MM.1S (cell line): ENCODE measurements around the gene SLC46A2.

Source experiments
- DNase-seq: peaks from one replicate; pipeline ENCODE4 v3.0.0-alpha.2; 2015
- H2AFZ ChIP-seq: fragments of 300-600 bp; sonication (generic); 2 replicates; pipeline ENCODE4 v1.6.0; 2016; ENCODE audit warnings: antibody characterized with exemption, low read length
- H3F3A ChIP-seq: fragments of 300-600 bp; sonication (generic); 2 replicates; pipeline ENCODE4 v1.6.1; 2016; ENCODE audit warnings: mild to moderate bottlenecking, antibody characterized with exemption, low read length, moderate library complexity, mixed read lengths; ENCODE audit not compliant: insufficient read depth
- H3K27ac ChIP-seq: fragments of 300-600 bp; sonication (generic); 2 replicates; pipeline ENCODE4 v1.5.1; 2016; ENCODE audit warnings: mild to moderate bottlenecking, low read length
- H3K27me3 ChIP-seq: fragments of 300-600 bp; sonication (generic); replicated peaks from 2 replicates; pipeline ENCODE4 v1.6.0; 2016; ENCODE audit warnings: low read length; ENCODE audit not compliant: insufficient read depth
- H3K36me3 ChIP-seq: fragments of 300-600 bp; sonication (generic); replicated peaks from 2 replicates; pipeline ENCODE4 v1.6.1; 2016; ENCODE audit warnings: mild to moderate bottlenecking, low read length, mixed read lengths; ENCODE audit not compliant: insufficient read depth
- H3K4me1 ChIP-seq: fragments of 300-600 bp; sonication (generic); 2 replicates; pipeline ENCODE4 v1.6.1; 2016; ENCODE audit warnings: low read length, mixed read lengths
- H3K4me2 ChIP-seq: fragments of 300-600 bp; sonication (generic); 2 replicates; pipeline ENCODE4 v1.6.0; 2016; ENCODE audit warnings: low read depth, low read length
- H3K4me3 ChIP-seq: fragments of 300-600 bp; sonication (generic); 2 replicates; pipeline ENCODE4 v1.5.1; 2016; ENCODE audit warnings: low read length, mixed read lengths
- H3K79me2 ChIP-seq: fragments of 300-600 bp; sonication (generic); 2 replicates; pipeline ENCODE4 v1.6.1; 2016; ENCODE audit warnings: mixed run types, low read length, mixed read lengths
- H3K9ac ChIP-seq: fragments of 300-600 bp; sonication (generic); 2 replicates; pipeline ENCODE4 v1.6.1; 2016; ENCODE audit warnings: low read length, mixed read lengths
- H3K9me2 ChIP-seq: fragments of 300-600 bp; sonication (generic); replicated peaks from 2 replicates; pipeline ENCODE4 v1.6.1; 2016; ENCODE audit warnings: mild to moderate bottlenecking, low read length, mixed read lengths; ENCODE audit not compliant: insufficient read depth
- H3K9me3 ChIP-seq: fragments of 300-600 bp; sonication (generic); replicated peaks from 2 replicates; pipeline ENCODE4 v1.6.1; 2016; ENCODE audit warnings: mild to moderate bottlenecking, low read length, mixed read lengths; ENCODE audit not compliant: insufficient read depth
- H4K20me1 ChIP-seq: fragments of 300-600 bp; sonication (generic); 2 replicates; pipeline ENCODE4 v1.6.1; 2016; ENCODE audit warnings: mild to moderate bottlenecking, low read length, moderate library complexity, mixed read lengths; ENCODE audit not compliant: insufficient read depth
- EZH2 ChIP-seq: fragments of 300-600 bp; sonication (generic); optimal IDR thresholded peaks from 2 replicates; pipeline ENCODE3; 2017; ENCODE audit warnings: low read depth, mild to moderate bottlenecking, antibody characterized with exemption, low read length, mixed read lengths
- EZH2phosphoT487 ChIP-seq: fragments of 300-600 bp; sonication (generic); IDR thresholded peaks from 2 replicates; pipeline ENCODE4 v1.6.1; 2018; ENCODE audit warnings: antibody characterized with exemption, low read length
- TF ChIP-seq, protein P1 (sequence below): fragments of 300-600 bp; sonication (generic); IDR thresholded peaks from 2 replicates; pipeline ENCODE4 v1.5.1; 2016; ENCODE audit warnings: antibody characterized with exemption, low read length, mixed read lengths

The SLC46A2 gene

GRCh38 chr9:112842555-112842954, 48.1 kb downstream of the SLC46A2 start:
- H3K9me3 ChIP-seq: no peaks in the 10 kb centered on the region
- H3K27me3 ChIP-seq: no peaks in the 10 kb centered on the region
- TF ChIP-seq, protein P1, sequence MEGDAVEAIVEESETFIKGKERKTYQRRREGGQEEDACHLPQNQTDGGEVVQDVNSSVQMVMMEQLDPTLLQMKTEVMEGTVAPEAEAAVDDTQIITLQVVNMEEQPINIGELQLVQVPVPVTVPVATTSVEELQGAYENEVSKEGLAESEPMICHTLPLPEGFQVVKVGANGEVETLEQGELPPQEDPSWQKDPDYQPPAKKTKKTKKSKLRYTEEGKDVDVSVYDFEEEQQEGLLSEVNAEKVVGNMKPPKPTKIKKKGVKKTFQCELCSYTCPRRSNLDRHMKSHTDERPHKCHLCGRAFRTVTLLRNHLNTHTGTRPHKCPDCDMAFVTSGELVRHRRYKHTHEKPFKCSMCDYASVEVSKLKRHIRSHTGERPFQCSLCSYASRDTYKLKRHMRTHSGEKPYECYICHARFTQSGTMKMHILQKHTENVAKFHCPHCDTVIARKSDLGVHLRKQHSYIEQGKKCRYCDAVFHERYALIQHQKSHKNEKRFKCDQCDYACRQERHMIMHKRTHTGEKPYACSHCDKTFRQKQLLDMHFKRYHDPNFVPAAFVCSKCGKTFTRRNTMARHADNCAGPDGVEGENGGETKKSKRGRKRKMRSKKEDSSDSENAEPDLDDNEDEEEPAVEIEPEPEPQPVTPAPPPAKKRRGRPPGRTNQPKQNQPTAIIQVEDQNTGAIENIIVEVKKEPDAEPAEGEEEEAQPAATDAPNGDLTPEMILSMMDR: no peak
- TF ChIP-seq EZH2 (no peak), EZH2phosphoT487 (no peak)
- no peaks in the 10 kb centered on the region for H4K20me1 ChIP-seq
- H3K4me1 ChIP-seq: no peaks in the 10 kb centered on the region
- no peak overlapping the region for H3K4me3 ChIP-seq
- no peak overlapping the region for H3K27ac ChIP-seq
- no peaks in the 10 kb centered on the region for H3F3A ChIP-seq
- no peak overlapping the region for H2AFZ ChIP-seq
- DNase-seq: no peak
- no peaks in the 10 kb centered on the region for H3K36me3 ChIP-seq
- H3K4me2 ChIP-seq: no peak overlapping the region
- H3K79me2 ChIP-seq: no peaks in the 10 kb centered on the region
- H3K9ac ChIP-seq: no peak overlapping the region
- no peaks in the 10 kb centered on the region for H3K9me2 ChIP-seq

- H3K4me3 ChIP-seq: no peak overlapping the region
- no peaks in the 10 kb centered on the region for H3K4me1 ChIP-seq
- H3K4me2 ChIP-seq: no peak overlapping the region
- H4K20me1 ChIP-seq: no peaks in the 10 kb centered on the region
- H2AFZ ChIP-seq: no peak overlapping the region
- no peaks in the 10 kb centered on the region for H3K27me3 ChIP-seq
- H3K9ac ChIP-seq: no peak overlapping the region
- no peaks in the 10 kb centered on the region for H3K79me2 ChIP-seq
- H3K9me2 ChIP-seq: no peaks in the 10 kb centered on the region
- H3K9me3 ChIP-seq: no peaks in the 10 kb centered on the region
- no peak for DNase-seq
- H3K36me3 ChIP-seq: no peaks in the 10 kb centered on the region
- H3F3A ChIP-seq: no peaks in the 10 kb centered on the region
- TF ChIP-seq, protein P1: no peak
- TF ChIP-seq EZH2 (no peak), EZH2phosphoT487 (no peak)
- no peak overlapping the region for H3K27ac ChIP-seq
Measured at GRCh38 chr9:112841261-112841660, 49.4 kb downstream of the SLC46A2 start.

DNA sequence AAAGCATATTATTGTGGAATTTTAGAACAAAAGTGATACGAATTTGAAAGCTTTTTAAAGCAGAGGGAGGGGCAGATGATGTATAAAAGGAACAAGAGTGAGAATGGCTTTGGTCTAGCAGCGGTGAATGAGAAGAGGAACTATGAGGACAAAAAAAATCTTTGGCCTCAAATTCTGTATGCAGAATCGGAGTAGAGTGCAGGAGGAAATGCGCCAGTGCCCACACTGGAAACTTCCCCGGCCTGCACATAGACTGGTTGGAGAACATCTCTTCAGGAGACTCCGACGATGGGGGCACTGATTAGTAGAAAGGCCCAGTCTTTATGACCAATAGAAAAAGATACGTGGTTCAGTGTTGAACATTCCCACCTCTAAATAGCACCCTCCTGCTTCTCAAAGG, 51.3 kb downstream of the SLC46A2 start:
- no peaks in the 10 kb centered on the region for H3K4me1 ChIP-seq
- TF ChIP-seq EZH2: no peak
- TF ChIP-seq, protein P1: no peak
- no peak for TF ChIP-seq EZH2phosphoT487
- H3K9me2 ChIP-seq: no peaks in the 10 kb centered on the region
- H3K79me2 ChIP-seq: no peaks in the 10 kb centered on the region
- H3K36me3 ChIP-seq: no peaks in the 10 kb centered on the region
- H4K20me1 ChIP-seq: no peaks in the 10 kb centered on the region
- no peaks in the 10 kb centered on the region for H3F3A ChIP-seq
- H3K9me3 ChIP-seq: no peaks in the 10 kb centered on the region
- H3K9ac ChIP-seq: no peak overlapping the region
- DNase-seq: no peak
- no peak overlapping the region for H2AFZ ChIP-seq
- no peaks in the 10 kb centered on the region for H3K27me3 ChIP-seq
- no peak overlapping the region for H3K4me2 ChIP-seq
- no peak overlapping the region for H3K27ac ChIP-seq
- no peak overlapping the region for H3K4me3 ChIP-seq
